HG02798 (cell line): ENCODE measurements around the gene CNOT9.

Source experiments
- ATAC-seq: cut with Tn5 transposase; IDR thresholded peaks from one replicate; pipeline ENCODE4 v1.9.1; 2021; ENCODE audit warnings: mild to moderate bottlenecking; ENCODE audit not compliant: unreplicated experiment, poor library complexity

The CNOT9 gene

GRCh38 chr2:218576854-218577253 lies 8.2 kb downstream of the CNOT9 start:
- no peak for ATAC-seq

GRCh38 chr2:218577482-218578220 lies 9.0 kb downstream of the CNOT9 start:
- ATAC-seq, result no peak

- ATAC-seq, result no peak
These were observed 9.7 kb downstream of the CNOT9 start for GRCh38 chr2:218578272-218578877.

GRCh38 chr2:218582076-218582475 lies 13.4 kb downstream of the CNOT9 start:
- peak; percentile 76 for ATAC-seq

GRCh38 chr2:218583983-218584850 lies 15.6 kb downstream of the CNOT9 start:
- no peak for ATAC-seq

GRCh38 chr2:218585541-218585940 lies 16.9 kb downstream of the CNOT9 start:
- no peak for ATAC-seq

- no peak for ATAC-seq
These were observed 36.8 kb downstream of the CNOT9 start for GRCh38 chr2:218605432-218605831.

GRCh38 chr2:218607436-218608115 lies 38.9 kb downstream of the CNOT9 start, which contains the start of gene PLCD4:
Gene PLCD4, plus strand, starts transcription at chr2:218607899. Its CDS starts 7,841 bp downstream, at chr2:218615740.
- ATAC-seq, result no peak

GRCh38 chr2:218615868-218616315 lies 47.3 kb downstream of the CNOT9 start:
- no peak for ATAC-seq

GRCh38 chr2:218618102-218618860 lies 49.6 kb downstream of the CNOT9 start:
- no peak for ATAC-seq

GRCh38 chr2:218621007-218621406 lies 52.4 kb downstream of the CNOT9 start:
- no peak for ATAC-seq

GRCh38 chr2:218622606-218623365 lies 54.1 kb downstream of the CNOT9 start:
- ATAC-seq, result no peak

GRCh38 chr2:218623366-218623705 lies 54.7 kb downstream of the CNOT9 start:
- no peak for ATAC-seq

- ATAC-seq, result no peak
These were observed 57.7 kb downstream of the CNOT9 start for GRCh38 chr2:218626369-218626768.

GRCh38 chr2:218627939-218628338 lies 59.3 kb downstream of the CNOT9 start:
- no peak for ATAC-seq

- ATAC-seq, result no peak
These were observed 63.2 kb downstream of the CNOT9 start for GRCh38 chr2:218631837-218632236.

GRCh38 chr2:218635719-218636118 lies 67.1 kb downstream of the CNOT9 start:
- ATAC-seq, result no peak

- no peak for ATAC-seq
These were observed 69.7 kb downstream of the CNOT9 start for GRCh38 chr2:218638372-218638771.

GRCh38 chr2:218642121-218642656 lies 73.5 kb downstream of the CNOT9 start:
- ATAC-seq, result no peak
